ENCODE measurements around the gene BCAS3.
"Not testable (repeated sequence)": the region's sequence is repeated elsewhere in the genome, so short reads cannot be mapped to it uniquely, and the experiment has no call there.

GRCh38 chr17:61005958-61006357 is 328.3 kb downstream of the BCAS3 start:
- not testable (repeated sequence) for TF ChIP-seq FOXA1 (IDR thresholded peaks at IDR 0.05); LEF1 (IDR thresholded peaks at IDR 0.05; ENCODE audit: borderline replicate concordance); HDGF (IDR thresholded peaks at IDR 0.05; ENCODE audit: borderline replicate concordance)
